ENCODE measurements around the gene FADS3. TPM values are rescaled to one million over a fixed set of nuclear protein-coding genes. Genes with fewer than 3 reads are reported as not detected.

The FADS3 gene
- polyA plus RNA-seq, 5 donors: 7.6 to 17.9 (median 11.1) TPM

DNA sequence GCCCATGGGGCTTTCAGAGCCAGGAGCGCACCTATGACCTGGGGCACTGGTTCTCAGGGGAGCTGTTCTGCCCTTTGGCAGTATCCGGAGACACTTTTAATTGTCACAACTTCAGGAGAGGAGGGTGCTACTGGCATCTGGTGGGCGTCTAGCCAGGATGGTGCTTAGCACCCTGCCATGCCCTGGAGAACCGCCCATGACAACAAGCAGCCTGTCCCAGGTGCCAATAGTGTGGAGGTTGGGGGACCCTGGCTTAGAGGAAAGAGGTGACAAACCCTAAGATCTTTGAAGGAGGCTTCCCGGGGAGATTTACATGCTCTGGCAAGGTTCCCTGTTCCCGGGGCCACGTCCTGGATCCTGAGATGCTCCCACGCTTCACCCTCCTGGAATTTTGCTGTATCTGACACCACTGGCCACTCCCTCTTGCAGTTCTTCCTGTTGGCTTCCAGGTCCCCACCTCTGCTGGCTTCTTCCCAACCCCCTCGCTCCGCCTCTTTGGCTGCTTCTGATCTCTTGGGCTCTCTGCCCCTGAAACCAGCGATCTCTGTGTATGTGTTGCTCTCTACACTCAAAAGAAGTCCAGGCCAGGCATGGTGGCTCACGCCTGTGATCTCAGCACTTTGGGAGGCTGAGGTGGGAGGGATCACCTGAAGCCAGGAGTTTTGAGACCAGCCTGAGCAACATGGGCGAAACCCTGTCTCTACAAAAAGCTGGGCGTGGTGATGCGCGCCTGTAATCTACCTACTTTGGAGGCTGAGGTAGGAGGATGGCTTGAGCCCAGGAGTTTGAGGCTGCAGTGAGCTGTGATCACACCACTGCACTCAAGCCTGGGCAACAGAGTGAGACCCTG is 31.1 kb downstream of the FADS3 start:
- DNase-seq: no peak

DNA sequence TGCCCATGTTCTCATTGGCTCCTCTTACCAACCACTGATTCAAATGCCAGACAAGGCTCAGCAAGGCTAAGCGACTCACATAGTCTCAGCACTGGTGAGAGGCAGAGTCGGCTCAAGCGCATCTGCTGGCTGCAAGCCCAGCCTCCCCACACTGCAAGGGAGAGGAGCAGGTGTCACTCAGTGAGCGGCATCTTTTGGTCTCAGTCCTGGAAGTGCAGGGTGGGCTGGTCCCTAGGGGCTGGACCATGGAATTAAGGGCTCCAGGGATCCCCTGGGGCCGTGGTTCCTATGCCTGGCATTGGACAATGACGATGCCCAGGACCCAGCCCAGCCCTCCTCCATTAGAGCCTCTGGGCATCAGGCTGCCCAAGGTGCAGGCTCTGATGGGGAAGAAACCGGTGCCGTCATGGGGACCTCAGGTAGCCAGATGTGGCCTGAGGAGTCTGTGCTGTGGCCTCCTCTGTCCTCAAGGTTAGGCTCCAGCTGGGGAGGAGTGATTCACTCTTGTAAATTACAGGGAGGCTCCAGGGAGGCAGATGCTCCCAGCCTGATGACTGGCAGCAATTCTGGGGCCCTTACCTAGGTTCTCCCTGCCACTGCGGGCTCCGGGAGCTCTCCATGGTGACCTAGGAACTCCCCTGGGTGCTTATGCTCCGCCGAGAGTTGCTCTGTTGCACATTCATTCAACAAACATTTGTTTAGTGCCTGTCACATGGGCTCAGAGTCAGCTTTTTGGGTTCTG is 35.2 kb downstream of the FADS3 start:
- DNase-seq: no peak

DNA sequence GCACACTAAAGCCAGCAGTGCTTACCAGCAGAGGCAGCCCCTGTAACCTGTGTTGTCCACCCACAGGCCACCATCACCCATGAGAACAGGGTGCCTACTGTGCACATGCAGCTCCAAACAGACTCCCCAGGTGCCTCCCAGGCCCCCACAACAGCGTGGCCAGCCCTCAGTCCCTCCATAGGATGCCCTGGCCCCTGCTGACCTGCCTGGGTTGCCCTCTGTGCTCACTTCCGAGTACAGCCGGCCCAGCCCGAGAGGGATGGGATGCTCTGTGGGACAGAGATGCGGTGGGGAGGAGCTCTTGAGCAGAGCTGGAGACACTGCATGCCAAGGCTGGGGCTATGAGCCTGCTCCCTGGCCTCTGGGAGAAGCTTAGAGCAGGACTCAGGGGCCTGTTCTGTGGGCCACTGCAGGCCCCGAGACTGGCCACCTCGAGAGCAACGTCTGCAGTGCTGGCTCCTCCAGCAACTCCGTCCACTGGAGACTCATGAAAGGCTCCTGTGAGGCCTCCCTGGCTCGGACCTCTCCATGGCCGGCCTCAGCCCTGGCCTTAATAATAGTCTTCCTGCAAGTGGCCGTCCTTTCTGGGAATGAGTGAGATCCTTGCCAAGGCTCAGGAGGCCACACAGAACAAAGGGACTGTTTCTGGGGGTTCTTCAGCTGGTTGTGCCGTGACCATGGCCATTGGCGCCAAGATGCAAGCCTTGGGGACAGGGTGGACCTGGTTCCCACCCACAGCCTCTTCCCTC is 36.2 kb downstream of the FADS3 start:
- no peak for DNase-seq

DNA sequence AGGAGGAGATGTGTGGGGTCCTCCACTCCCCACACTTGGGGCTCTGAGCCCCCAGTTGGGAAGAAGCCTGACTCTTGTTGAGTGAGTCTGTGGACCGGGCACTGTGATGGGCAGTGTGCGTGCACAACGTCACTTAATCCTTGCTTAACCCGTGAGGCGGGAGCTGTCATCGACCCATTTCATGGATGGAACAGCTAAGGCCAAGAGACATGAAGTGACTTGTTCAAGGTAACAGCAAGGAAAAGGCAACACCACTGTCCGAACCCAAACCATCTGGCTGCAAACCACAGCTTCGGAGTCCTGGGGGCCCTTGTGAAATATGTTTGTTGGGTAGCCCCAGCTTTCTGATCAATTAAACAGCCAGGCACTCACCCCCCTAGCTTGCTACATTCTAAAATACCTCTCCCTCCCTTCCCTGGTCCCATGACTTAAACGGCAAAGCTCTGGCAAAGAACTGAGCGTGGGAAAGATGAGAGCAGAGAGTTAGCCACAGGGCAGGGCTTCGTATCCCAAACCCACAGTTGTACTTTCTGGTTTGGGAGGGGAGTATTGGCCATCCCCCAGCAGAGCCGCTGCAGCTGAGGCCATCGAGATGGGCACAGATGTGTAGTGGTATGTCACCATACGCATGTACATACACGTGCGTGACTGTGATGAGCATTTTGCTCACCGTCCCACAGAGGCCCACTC is 37.0 kb downstream of the FADS3 start:
- DNase-seq: no peak

DNA sequence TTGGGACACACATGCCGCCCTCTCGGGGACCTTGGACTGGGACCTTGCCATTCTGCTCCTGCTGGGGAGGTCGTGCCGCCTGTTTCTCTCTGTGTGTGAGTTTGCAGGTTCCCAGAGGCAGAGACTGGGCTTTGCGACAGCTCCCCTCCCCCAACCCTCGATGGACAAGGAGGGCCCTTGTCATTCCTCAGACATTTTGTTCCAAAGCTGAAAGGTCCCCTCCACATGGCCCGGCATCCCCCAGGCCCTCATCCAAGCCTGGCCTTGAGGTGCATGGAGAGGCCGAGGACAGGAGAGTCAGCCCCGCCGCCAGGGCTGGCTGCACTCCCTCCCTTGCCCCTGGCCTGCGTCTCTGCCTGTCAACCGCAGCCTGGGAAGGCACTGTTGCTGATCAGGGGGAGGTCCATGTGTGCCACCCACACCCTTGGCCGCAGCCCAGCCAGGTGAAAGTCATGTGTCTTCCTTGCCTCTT is 37.6 kb downstream of the FADS3 start:
- DNase-seq: no peak

DNA sequence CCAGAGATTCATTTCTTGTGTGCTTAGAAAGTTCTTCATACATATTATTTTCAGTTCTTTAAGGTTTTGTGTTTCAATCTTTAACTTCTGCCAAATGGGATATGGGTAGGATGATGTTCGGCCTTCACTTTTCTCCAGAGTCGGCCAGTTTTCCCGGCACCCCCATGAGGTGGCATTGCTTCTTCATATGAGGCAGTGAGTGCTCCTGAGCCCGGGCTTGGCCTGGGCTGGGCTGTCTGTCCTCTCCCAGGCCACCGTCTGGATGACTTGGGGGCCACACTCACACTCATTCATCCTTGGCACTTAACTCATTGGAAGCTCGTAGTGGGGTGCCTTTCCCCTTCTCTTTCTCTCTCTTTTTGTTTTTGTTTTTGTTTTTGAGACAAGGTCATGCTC is 39.4 kb downstream of the FADS3 start:
- no peak for DNase-seq

DNA sequence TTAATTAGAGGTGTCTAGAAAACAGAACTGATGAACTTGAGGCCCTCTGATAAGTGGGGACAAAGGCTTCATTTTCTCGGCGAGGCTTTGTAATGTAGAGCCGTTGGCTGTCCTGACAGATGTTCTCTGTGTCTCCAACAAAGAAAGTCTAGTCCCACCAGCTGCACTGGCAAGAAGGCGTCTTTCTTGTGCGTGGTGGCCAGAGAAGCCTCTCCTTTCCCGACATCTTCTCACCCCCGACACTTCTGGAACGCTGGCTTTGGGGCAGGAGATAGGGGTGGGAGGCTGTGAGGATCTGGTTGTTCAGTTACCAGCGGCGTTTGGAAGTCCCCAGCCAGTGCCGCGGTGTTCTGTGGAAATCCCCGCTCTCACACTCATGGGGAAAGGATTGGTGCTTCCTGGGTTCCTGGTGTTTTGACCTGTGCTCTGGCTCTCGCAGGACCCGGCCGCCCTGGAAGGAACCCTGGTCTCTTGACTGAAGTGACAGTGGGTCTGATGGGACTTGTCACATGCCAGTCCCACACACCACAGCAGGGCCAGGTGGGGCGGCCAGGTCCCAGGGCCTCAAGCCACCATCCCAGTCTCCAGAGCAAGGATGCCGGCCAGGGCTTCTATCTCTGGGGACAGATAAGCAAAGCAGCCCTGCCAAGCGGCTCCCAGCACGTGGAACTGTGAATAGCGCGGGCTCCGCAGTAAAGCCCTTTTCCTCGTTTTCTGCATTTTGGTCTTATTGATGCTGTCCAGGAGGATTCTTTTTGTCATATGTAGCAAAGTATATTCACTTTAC is 40.0 kb downstream of the FADS3 start:
- DNase-seq: no peak

DNA sequence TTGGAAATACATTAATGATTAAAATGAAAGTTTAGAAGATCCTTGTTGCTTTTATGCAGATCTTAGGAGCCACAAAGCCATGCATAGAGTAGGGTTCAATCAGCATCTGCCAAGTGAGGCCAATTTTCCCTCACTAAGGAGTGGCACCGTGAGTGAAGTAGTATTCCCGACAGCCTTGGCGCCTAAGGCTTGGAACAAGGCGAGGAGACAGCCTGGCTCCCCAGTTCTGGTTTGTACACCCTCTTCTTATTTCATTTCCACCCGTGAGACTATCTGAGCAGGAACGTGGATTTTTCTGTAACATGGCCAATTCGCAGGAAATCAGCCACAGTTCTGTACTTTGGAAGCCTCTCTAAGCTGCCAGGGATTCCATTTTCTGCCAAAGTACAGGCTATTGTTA is 40.7 kb downstream of the FADS3 start:
- DNase-seq: no peak

DNA sequence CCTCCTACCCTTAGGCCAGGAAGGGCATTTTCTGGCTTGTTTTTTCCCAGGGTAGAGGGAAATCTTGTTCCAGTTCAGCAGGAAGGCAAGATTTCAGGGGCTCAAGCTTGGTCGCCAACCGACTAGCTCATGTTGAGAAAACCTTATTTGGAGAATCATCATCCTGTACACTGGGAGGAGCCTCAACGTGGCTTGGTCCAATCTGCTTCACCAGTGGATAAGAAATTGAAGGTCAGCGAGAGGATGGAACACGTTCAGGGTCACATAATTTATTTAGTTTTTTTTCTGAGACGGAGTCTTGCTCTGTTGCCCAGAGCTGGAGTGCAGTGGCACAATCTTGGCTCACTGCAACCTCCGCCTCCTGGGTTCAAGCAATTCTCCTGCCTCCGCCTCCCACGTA is 42.7 kb downstream of the FADS3 start:
- DNase-seq: no peak

DNA sequence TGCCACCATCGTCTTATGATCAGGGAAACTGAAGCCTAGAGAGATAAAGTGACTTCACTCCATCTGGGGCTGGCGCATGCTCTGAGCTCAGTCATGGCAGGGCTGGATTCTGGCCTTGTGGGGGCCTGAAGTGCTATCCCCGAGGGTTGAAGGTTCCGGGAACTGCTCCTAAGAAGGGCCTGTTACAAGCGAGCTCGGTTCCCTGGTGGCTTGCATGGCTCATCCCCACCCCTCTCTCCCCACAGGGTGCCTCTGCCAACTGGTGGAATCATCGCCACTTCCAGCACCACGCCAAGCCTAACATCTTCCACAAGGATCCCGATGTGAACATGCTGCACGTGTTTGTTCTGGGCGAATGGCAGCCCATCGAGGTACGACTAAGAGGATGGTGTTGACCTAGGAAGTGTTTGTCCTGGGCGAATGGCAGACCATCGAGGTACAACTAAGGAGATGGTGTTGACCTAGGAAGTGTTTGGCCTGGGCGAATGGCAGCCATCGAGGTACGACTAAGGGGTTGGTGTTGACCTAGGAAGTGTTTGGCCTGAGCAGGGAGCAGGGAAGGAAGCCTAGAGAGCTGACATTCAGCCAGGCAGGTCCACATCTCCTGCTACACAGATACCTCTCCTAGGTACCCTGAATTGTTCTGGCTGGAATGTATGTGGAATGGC is 43.3 kb downstream of the FADS3 start:
- DNase-seq: no peak

DNA sequence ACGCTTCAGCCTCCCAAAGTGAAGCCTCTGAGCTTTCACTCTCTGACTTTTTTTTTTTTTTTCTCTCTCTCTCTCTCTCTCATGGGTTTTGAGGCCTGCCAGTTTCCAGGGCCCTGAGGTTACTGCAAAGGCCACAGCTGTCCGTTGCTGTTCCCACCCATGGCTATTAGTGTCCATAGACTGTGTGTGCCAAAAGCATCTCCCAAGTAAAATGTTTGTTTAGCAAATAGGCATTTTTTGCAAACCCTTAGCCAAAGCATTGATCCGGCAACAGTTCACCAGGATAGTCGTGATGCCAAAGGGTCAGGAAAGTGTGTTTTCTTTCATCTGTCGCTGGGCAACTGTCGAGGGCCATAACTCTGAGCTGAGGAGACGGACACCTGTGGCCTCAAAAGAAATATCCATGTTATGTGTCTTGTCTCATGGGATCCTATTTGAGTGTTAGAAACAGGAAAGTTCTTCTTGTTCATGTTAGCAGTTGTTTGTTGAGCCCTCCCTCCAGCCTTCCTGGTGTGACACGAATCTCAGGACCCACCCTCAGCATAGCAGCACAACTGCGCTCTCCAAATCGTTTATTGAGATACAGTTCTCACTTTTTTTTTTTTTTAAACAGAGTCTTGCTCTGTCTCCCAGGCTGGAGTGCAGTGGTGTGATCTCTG is 44.9 kb downstream of the FADS3 start:
- no peak for DNase-seq

DNA sequence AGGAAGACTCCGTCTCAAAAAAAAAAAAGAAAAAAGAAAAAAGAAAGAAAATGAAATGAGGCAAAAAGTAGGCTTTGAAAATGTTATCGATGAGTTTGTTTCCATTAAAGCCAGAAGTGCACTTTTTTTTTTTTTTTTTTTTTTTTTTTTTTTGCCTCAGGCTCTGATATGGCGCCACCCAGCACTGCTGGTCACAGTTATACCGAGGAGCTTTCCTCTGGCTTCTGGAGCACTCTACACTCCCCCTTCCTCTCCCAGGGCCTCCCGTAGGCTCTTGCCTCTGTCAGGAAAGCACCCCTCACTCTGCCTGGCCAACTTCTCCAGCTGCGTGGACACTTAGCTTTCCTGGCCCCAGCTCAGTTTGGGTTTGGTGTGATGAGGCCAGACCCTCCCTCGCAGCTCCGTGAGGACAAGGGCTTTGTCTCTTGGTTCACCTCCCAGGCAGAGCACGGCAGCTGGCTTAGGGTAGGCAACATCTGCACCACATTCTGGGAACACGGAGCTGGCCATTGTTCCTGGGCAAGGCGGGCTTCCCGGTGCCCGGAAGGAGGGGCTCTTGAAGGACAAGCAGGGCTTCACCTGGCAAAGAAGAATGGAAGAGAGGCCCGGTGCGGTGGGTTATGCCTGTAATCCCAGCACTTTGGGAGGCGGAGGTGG is 46.3 kb downstream of the FADS3 start:
- no peak for DNase-seq

DNA sequence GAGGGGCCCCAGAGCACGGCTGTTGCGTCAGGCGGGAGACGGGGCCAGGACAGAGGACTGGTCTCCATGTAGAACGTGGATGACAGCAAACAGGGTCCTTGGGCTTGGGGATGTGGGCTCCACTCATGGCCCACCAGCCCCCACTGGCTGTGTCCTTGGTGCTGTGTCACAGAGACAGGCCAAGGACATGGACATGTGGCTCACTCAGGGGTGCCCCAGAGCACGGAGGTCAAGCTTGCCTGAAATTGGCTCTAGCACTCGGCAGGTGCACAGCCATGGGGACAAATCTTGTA is 48.9 kb downstream of the FADS3 start:
- no peak for DNase-seq

DNA sequence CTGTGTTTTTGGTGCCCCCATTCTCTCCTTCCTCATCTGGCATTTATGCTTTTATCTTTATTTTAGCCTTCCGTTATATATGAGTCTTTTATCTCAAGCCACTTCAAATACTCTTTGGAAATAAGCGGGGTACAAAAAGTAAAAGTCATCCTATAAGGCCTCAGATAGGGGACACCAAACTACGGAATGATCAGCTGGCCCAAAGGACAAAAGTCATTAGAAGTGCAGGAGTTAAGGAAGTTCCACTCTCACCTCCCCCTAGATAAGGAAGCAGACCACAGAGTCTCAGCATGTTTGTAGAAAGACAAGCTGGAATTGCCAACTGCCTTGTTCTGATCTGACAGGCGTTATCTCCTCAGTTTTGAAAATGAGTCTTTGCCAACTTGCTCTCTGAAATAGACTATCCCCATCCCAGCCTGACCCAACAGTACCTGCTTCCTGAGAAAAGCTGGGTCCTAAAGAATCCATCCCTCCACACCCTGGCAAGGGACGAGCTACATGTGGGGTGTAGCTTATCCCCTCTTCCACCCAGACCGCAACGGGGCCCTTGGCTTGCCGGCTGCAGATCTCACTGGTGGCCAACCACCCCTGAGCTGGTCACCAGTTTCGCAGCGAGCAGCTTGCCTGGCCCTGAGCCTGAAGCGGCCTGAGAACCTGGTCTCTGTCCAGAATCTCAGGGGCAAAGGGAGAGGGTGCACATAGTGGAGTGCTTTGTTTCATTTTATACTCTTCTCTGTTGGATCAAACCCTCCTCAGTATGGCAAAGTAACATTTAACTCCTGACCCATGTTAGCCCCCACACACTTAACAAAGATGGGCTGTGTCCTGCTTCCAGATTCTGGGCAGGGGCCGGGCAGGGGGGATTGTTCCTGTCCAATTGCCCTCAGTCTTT is 49.5 kb downstream of the FADS3 start:
- DNase-seq: no peak

DNA sequence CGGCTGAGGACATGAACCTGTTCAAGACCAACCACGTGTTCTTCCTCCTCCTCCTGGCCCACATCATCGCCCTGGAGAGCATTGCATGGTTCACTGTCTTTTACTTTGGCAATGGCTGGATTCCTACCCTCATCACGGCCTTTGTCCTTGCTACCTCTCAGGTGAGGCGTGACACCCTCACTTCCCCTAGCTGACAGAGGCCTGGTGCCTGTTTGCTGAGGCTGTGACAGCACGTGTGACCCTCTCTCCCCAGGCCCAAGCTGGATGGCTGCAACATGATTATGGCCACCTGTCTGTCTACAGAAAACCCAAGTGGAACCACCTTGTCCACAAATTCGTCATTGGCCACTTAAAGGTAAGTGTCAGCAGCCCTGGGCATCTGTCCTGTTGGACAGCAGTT is 51.0 kb downstream of the FADS3 start:
- no peak for DNase-seq

DNA sequence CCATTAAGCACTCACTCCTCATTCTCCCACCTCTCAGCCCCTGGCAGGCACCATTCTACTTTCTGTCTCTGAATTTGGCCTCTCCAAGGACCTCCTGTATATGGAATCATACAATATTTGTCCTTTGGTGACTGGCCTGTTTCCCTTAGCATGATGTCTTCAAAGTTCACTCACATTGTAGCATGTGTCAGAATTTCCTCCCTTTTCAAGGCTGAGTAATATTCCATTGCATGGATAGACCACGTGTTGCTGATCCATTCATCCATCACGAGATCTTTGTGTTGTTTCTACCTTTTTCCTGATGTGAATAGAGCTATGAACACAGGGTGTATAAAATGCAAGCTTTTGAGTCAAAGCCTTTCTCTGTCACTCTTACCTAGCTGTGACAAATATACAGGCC is 51.6 kb downstream of the FADS3 start:
- no peak for DNase-seq

DNA sequence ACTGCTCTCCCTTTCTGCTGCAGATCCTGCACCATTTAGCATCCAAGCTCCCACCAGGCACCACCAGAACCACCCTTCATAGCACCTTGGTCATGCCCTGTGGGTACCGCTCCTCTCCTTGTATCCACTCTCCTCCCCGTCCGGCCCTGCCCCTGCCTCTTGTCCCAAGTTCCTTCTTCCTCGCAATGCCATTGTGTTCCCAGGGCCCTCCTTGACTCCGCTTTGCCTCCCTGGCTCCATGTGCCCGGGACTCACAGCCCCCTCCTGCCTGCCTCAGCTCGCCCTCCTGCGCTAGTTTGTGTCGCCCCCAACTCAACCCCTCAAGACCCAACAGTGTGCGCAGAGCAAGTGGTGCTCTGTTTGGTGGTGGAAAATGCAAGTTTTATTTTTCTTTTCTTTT is 52.4 kb downstream of the FADS3 start:
- DNase-seq: no peak

DNA sequence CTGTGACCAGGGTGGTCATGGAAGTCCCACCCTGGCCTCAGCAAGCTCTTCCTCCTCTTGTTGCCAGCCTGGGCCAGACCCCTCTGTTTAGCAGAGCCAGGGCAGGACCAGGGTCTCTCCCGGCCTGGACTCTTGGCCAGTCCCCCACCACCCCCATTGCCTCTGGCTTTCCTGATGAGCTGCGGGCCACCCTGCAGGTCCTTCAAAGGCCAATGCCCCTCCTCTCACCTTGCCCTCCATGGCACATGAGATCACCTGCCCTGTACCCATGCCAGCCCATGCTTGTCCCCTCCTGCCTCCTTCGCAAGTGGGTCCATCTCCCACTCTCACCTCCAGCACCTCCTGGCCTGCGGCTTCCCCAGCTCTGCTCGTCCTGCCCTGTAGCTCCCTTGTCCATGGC is 52.8 kb downstream of the FADS3 start:
- DNase-seq: no peak

Measured in right lung (tissue), 5 donors.